RCC 7860 (cell line): ENCODE data around the gene ATP5F1B.

Experiments
- DNase-seq: peaks from one replicate; pipeline ENCODE4 v3.0.0-alpha.2; 2015; ENCODE audit warnings: low spot score
- FAIRE-seq: peaks from 2 replicates; lab custom pipeline; 2012; peaks lifted over from hg19 to GRCh38; lab: Jason Lieb, UNC

ATP5F1B gene

GRCh38 chr12:56645717-56646446, at the start of gene ATP5F1B:
TSS of gene ATP5F1B (minus strand) at chr12:56645984. CDS start at chr12:56645963, 21 bp downstream.
- DNase-seq (peak; percentile 100), FAIRE-seq (peak; percentile 93)

GRCh38 chr12:56694161-56694560, 48.4 kb upstream of the ATP5F1B start:
- FAIRE-seq (no peak), DNase-seq (no peak)

- no peak for FAIRE-seq
These were observed 43.0 kb upstream of the ATP5F1B start for GRCh38 chr12:56688846-56689109.

GRCh38 chr12:56688129-56688845, 42.5 kb upstream of the ATP5F1B start, which contains the start of gene PTGES3:
TSS of gene PTGES3 (minus strand) at chr12:56688284. CDS start at chr12:56687999, 285 bp downstream.
- DNase-seq: peak; percentile 95
- peak; percentile 68 for FAIRE-seq

More at GRCh38 chr12:56688846-56689109, 43.0 kb upstream of the ATP5F1B start:
- DNase-seq: no peak

- DNase-seq (peak; percentile 13), FAIRE-seq (no peak)
These were observed 41.7 kb upstream of the ATP5F1B start for GRCh38 chr12:56687223-56688128.

GRCh38 chr12:56684745-56685359, 39.1 kb upstream of the ATP5F1B start:
- FAIRE-seq (no peak), DNase-seq (no peak)

- DNase-seq (no peak), FAIRE-seq (no peak)
These were observed 36.5 kb upstream of the ATP5F1B start for GRCh38 chr12:56682323-56682722.

GRCh38 chr12:56679883-56680575, 34.2 kb upstream of the ATP5F1B start:
- no peak for FAIRE-seq

GRCh38 chr12:56678852-56679251, 33.1 kb upstream of the ATP5F1B start:
- DNase-seq (no peak), FAIRE-seq (no peak)

More at GRCh38 chr12:56679883-56680575, 34.2 kb upstream of the ATP5F1B start:
- no peak for DNase-seq

- no peak for FAIRE-seq
These were observed 31.9 kb upstream of the ATP5F1B start for GRCh38 chr12:56677680-56678079.

GRCh38 chr12:56676851-56677580, 31.2 kb upstream of the ATP5F1B start:
- DNase-seq: no peak
- no peak for FAIRE-seq

More at GRCh38 chr12:56677680-56678079, 31.9 kb upstream of the ATP5F1B start:
- no peak for DNase-seq

- FAIRE-seq: no peak
These were observed 25.8 kb upstream of the ATP5F1B start for GRCh38 chr12:56671608-56672007.

GRCh38 chr12:56670836-56671235, 25.1 kb upstream of the ATP5F1B start:
- DNase-seq (no peak), FAIRE-seq (no peak)

More at GRCh38 chr12:56671608-56672007, 25.8 kb upstream of the ATP5F1B start:
- no peak for DNase-seq

GRCh38 chr12:56668197-56668457, 22.3 kb upstream of the ATP5F1B start:
- no peak for DNase-seq
- FAIRE-seq: no peak

- FAIRE-seq (no peak), DNase-seq (no peak)
These were observed 16.3 kb upstream of the ATP5F1B start for GRCh38 chr12:56661979-56662638.

- DNase-seq: no peak
- no peak for FAIRE-seq
These were observed 15.8 kb upstream of the ATP5F1B start for GRCh38 chr12:56661560-56661959.

GRCh38 chr12:56658921-56659320, 13.1 kb upstream of the ATP5F1B start:
- DNase-seq (no peak), FAIRE-seq (no peak)

GRCh38 chr12:56657416-56658379, 11.9 kb upstream of the ATP5F1B start:
- FAIRE-seq (no peak), DNase-seq (no peak)
